K562 (cell line): Measurements from ENCODE around the gene EEA1. TPM values are rescaled to one million over a fixed set of nuclear protein-coding genes. Genes with fewer than 3 reads are reported as not detected.

Source experiments
- ATAC-seq: fragments of 200-7000 bp; cut with Tn5 transposase; 3 replicates; pipeline ENCODE4 v1.9.1; 2020; ENCODE audit warnings: moderate library complexity
- BruUV-seq: library from RNA; stranded (reverse); fragments of 400-500 nt; replicated peaks from 2 replicates; lab custom pipeline; 2021; lab: Mats Ljungman, UMichigan
- CTCF ChIA-PET: fragments of 300-600 bp; formaldehyde crosslinking; extraction: SDS; loops from one replicate; lab custom pipeline; 2021; ENCODE audit warnings: low intra/inter-chr PET ratio; lab: Yijun Ruan, JAX
- POLR2A ChIA-PET: fragments of 300-600, 350-650 bp; sonication (Branson Sonifier 250); formaldehyde crosslinking; extraction: SDS; loops from one replicate; lab custom pipeline; 2021; ENCODE audit warnings: antibody characterized with exemption, inconsistent platforms; lab: Yijun Ruan, JAX
- DNase-seq, 4 experiments: peaks; one replicate each; pipeline versions ENCODE4 v3.0.0 to v3.0.0-alpha.2; 2011 to 2018; ENCODE audit warnings: low spot score in 3 of 4, mixed read lengths in 3 of 4; ENCODE audit errors: extremely low read depth in 1 of 4
- FAIRE-seq: peaks from 2 replicates; lab custom pipeline; 2011; peaks lifted over from hg19 to GRCh38; lab: Jason Lieb, UNC
- H2AFZ ChIP-seq: 2 replicates; pipeline ENCODE4 v1.6.0; 2011; ENCODE audit warnings: low read depth, low read length, control low read depth, inconsistent platforms
- H3K27ac ChIP-seq: fragments of 200-600 bp; 3 replicates; pipeline ENCODE4 v1.8.0; 2011; ENCODE audit warnings: low read depth, mild to moderate bottlenecking, control low read depth, inconsistent platforms, low read length, moderate library complexity, mixed read lengths; ENCODE audit errors: extremely low read depth
- H3K27me3 ChIP-seq, 2 experiments: fragments of 300-600 bp in 1 of 2; 2 replicates in 1 of 2; 3 replicates in 1 of 2; pipeline versions ENCODE4 v1.6.0 to v1.8.0; 2011; ENCODE audit warnings: inconsistent platforms in 2 of 2, low read length in 2 of 2, mild to moderate bottlenecking in 1 of 2, mixed read lengths in 1 of 2, moderate library complexity in 1 of 2; ENCODE audit not compliant: control insufficient read depth in 2 of 2, insufficient read depth in 2 of 2
- H3K36me3 ChIP-seq: fragments of 300-600 bp; 3 replicates; pipeline ENCODE4 v1.8.0; 2011; ENCODE audit warnings: mild to moderate bottlenecking, low read length, inconsistent platforms; ENCODE audit not compliant: control insufficient read depth, insufficient read depth
- H3K4me1 ChIP-seq, 2 experiments: fragments of 200-600 bp in 1 of 2; replicated peaks in 1 of 2; 2 replicates in 1 of 2; 3 replicates in 1 of 2; pipeline versions ENCODE4 v1.5.1 to v1.8.0; 2011; ENCODE audit warnings: inconsistent platforms in 2 of 2, low read length in 2 of 2, mild to moderate bottlenecking in 1 of 2, mixed read lengths in 1 of 2, moderate library complexity in 1 of 2; ENCODE audit not compliant: control insufficient read depth in 2 of 2, insufficient read depth in 2 of 2
- H3K4me2 ChIP-seq: 2 replicates; pipeline ENCODE4 v1.6.1; 2011; ENCODE audit warnings: low read length, control low read depth, inconsistent platforms, mixed read lengths; ENCODE audit not compliant: insufficient read depth
- H3K4me3 ChIP-seq: fragments of 200-600 bp; sonication (generic), shearing (Covaris generic); 2 replicates; pipeline ENCODE4 v1.5.1; 2016; ENCODE audit warnings: control low read depth, inconsistent platforms
- H3K79me2 ChIP-seq: fragments of 200-600 bp; 3 replicates; pipeline ENCODE4 v1.8.0; 2011; ENCODE audit warnings: low read length, inconsistent platforms; ENCODE audit not compliant: control insufficient read depth, insufficient read depth
- H3K9ac ChIP-seq, 2 experiments: 2 replicates each; pipeline versions ENCODE4 v1.6.0 to v1.6.1; 2011; ENCODE audit warnings: low read depth in 2 of 2, low read length in 2 of 2, control low read depth in 1 of 2, inconsistent platforms in 1 of 2, mild to moderate bottlenecking in 1 of 2, mixed read lengths in 1 of 2; ENCODE audit not compliant: insufficient read depth in 1 of 2
- H3K9me1 ChIP-seq: one replicate; pipeline ENCODE4 v1.6.0; 2011; ENCODE audit warnings: inconsistent platforms, mild to moderate bottlenecking, low read length, moderate library complexity; ENCODE audit not compliant: control insufficient read depth, insufficient read depth
- H3K9me3 ChIP-seq: replicated peaks from 2 replicates; pipeline ENCODE4 v1.5.1; 2011; ENCODE audit warnings: low read depth, low read length, inconsistent platforms; ENCODE audit not compliant: control insufficient read depth, insufficient read depth
- H4K20me1 ChIP-seq: replicated peaks from 2 replicates; pipeline ENCODE4 v1.6.1; 2011; ENCODE audit warnings: low read length, inconsistent platforms, mixed read lengths; ENCODE audit not compliant: control insufficient read depth, insufficient read depth
- BRCA1 ChIP-seq, 2 experiments: fragments of 450-650 bp in 1 of 2; sonication (generic) in 1 of 2; formaldehyde crosslinking in 1 of 2; IDR thresholded peaks; 2 replicates each; pipeline versions ENCODE4 v1.5.0 to v1.6.1; 2017 to 2020; ENCODE audit warnings: mild to moderate bottlenecking in 1 of 2, missing genetic modification reagents in 1 of 2
- NBN ChIP-seq: fragments of 450-650 bp; IDR thresholded peaks from 2 replicates; pipeline ENCODE4 v1.6.1; 2016; ENCODE audit warnings: low read depth, mild to moderate bottlenecking
- NFIC ChIP-seq: fragments of 450-650 bp; IDR thresholded peaks from 2 replicates; pipeline ENCODE4 v1.6.1; 2017; ENCODE audit warnings: mild to moderate bottlenecking, inconsistent platforms
- RUNX1 ChIP-seq: sonication (generic); IDR thresholded peaks from 2 replicates; pipeline ENCODE4 v1.6.1; 2016; ENCODE audit warnings: antibody characterized with exemption, low read depth
- STAT5A ChIP-seq: IDR thresholded peaks from 2 replicates; pipeline ENCODE4 v1.6.1; 2012; ENCODE audit warnings: low read length, inconsistent platforms, borderline replicate concordance
- XRCC3 ChIP-seq: fragments of 450-650 bp; IDR thresholded peaks from 2 replicates; pipeline ENCODE4 v1.6.1; 2017; ENCODE audit warnings: mild to moderate bottlenecking, moderate library complexity
- ZFP1 ChIP-seq: fragments of 450-650 bp; formaldehyde crosslinking; IDR thresholded peaks from 2 replicates; pipeline ENCODE4 v1.4.0; 2020; ENCODE audit warnings: mild to moderate bottlenecking, mixed read lengths
- WGBS: fragments of 100-300 bp; shearing (Covaris generic); methylation state at CpG from one replicate; pipeline ENCODE4 v1.1.6; 2016; ENCODE audit warnings: low coverage, mixed read lengths; ENCODE audit not compliant: insufficient coverage; ENCODE audit errors: missing lambda C conversion rate; 5-methylcytosine and 5-hydroxymethylcytosine counted together
- in situ Hi-C: fragments of 300-500 bp; cut with MboI; formaldehyde crosslinking; loops from 4 replicates; pipeline ENCODE4 v1.15.0; 2018; ENCODE audit warnings: inconsistent platforms, mixed read lengths
- intact Hi-C: fragments of 100-400 bp; cut with micrococcal nuclease; formaldehyde crosslinking; loops from 2 replicates; pipeline ENCODE4 v1.14.2; 2022
- polyA plus RNA-seq, 8 experiments: library from polyadenylated mRNA; depleted of rRNA in 4 of 8; stranded (reverse) in 5 of 8; unstranded in 3 of 8; fragments of >200 nt; fragmentation: Nextera tagmentation in 2 of 8; fragmentation: Illumina TruSeq in 1 of 8; extraction: Ambion mirVana in 2 of 8; extraction: Trizol in 1 of 8; gene quantifications; 2 replicates each; pipeline versions ENCODE4 v1.2.1 to v1.2.3, GENCODE V29; 2011 to 2014; ENCODE audit warnings: inconsistent platforms in 1 of 8, missing spikeins in 1 of 8
- total RNA-seq, 7 experiments: library from RNA; depleted of rRNA in 6 of 7; stranded (reverse); fragments of >200 nt in 6 of 7; fragmentation: Illumina TruSeq in 2 of 7; extraction: Trizol in 2 of 7; gene quantifications; 2 replicates each; pipeline versions ENCODE4 v1.2.1 to v1.2.3, GENCODE V29; 2011 to 2021; ENCODE audit warnings: low replicate concordance in 1 of 7
- TF ChIP-seq, protein P1 (sequence below): fragments of 450-650 bp; IDR thresholded peaks from 2 replicates; pipeline ENCODE4 v1.6.1; 2016; ENCODE audit warnings: low read depth, mild to moderate bottlenecking, moderate library complexity

Gene EEA1
- total and polyA plus RNA-seq, 9 of the 15 experiments (the other 6 are each of a cell fraction or from before 2014, with no cell fraction given) = 3.5 to 17.1 (median 7.5) TPM

DNA sequence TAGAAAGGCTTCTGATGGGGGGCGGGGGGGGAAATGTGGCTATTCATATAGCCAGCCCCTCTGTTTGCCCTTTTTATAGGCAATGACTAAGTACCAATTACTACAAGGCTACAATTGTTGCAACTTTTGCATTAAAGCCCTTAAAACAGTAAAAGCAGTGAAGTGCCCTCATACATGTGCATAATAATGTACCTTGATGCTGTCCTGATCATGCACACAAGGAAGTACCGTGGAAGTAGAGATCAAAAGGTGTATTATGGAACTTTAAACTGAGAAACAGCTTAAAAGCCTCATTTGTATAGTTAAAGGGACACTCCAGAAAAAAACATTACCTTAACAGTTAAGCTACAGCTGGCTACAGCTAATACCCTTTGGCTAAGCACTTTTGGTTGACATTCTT is 114.5 kb downstream of the EEA1 start:
- DNase-seq (no peak), ATAC-seq (no peak)
- H3K9me1 ChIP-seq = no peaks in the 10 kb centered on the region
- POLR2A ChIA-PET = interaction anchor here (1.6 kb wide), 1 partner anchor 13 kb away, joined by 4 read pairs; no protein-coding TSS in a partner anchor
- no peaks in the 10 kb centered on the region for H3K4me1 ChIP-seq
- H3K4me2 ChIP-seq = no peak overlapping the region
- WGBS = 86% methylated on average over 2 of the region's 2 CpGs
- H2AFZ ChIP-seq = no peak overlapping the region
- no peak overlapping the region for H3K27ac ChIP-seq
- H3K27me3 ChIP-seq = no peaks in the 10 kb centered on the region
- TF ChIP-seq STAT5A (no peak), NBN (no peak), NFIC (no peak), XRCC3 (no peak), BRCA1 (IDR thresholded peaks at IDR 0.05) (no peak), BRCA1 (CRISPR knock-in tag; IDR thresholded peaks at IDR 0.05) (no peak), RUNX1 (no peak), ZFP1 (no peak)
- TF ChIP-seq, protein P1, sequence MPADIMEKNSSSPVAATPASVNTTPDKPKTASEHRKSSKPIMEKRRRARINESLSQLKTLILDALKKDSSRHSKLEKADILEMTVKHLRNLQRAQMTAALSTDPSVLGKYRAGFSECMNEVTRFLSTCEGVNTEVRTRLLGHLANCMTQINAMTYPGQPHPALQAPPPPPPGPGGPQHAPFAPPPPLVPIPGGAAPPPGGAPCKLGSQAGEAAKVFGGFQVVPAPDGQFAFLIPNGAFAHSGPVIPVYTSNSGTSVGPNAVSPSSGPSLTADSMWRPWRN = no peak
- TF ChIP-seq, all 486 proteins: peak for 0
- Histone ChIP-seq H3K9me3 (no peaks in the 10 kb centered on the region), H3K36me3 (peaks cover 42% of the 10 kb centered on the region), H3K9ac (no peak overlapping the region), H3K4me3 (no peak overlapping the region), H4K20me1 (no peaks in the 10 kb centered on the region), H3K79me2 (no peaks in the 10 kb centered on the region)
- no peak for FAIRE-seq
- intact Hi-C loops (no loop called here), in situ Hi-C loops (no loop called here)
- CTCF ChIA-PET = no interaction called here
- BruUV-seq = no TSS peak
